GM12873 (cell line): Measurements from ENCODE around the gene NUTM2G.
"Not testable (repeated sequence)": the region's sequence is repeated elsewhere in the genome, so short reads cannot be mapped to it uniquely, and the experiment has no call there.

Experiments
- CTCF ChIP-seq: IDR thresholded peaks from 2 replicates; pipeline ENCODE4 v1.5.1; 2012; ENCODE audit warnings: low read depth, mild to moderate bottlenecking, moderate library complexity, low read length, control low read depth; ENCODE audit not compliant: insufficient read depth; ENCODE audit errors: missing control alignments

NUTM2G gene

GRCh38 chr9:96928543-96928942, at the start of gene NUTM2G:
Gene NUTM2G (plus strand): TSS chr9:96928843. CDS start chr9:96929025, 182 bp downstream.
- not testable (repeated sequence) for TF ChIP-seq CTCF

GRCh38 chr9:96883922-96884321, 44.7 kb upstream of the NUTM2G start:
- TF ChIP-seq CTCF, result no peak

DNA sequence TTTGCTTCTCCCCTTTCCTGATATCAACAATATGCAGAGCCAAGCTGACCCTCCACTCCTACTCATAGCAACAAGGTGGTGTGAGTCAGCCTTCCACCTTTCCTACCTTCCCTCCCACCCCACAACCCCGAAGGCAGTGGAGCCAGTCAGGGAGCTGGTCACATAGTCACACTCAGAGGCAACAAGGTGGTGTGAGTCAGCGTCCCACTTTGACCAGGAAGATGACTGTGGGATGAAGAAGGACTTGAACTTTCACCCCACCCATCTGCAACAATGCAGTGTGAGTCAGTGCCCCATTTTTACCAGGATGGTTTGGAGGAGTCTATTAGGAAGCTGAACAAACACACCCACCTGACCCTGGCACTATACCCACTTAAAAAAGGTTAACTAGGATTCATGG, 44.2 kb upstream of the NUTM2G start:
- no peak for TF ChIP-seq CTCF

- TF ChIP-seq CTCF, result no peak
Measured at GRCh38 chr9:96885424-96885823, 43.2 kb upstream of the NUTM2G start.

GRCh38 chr9:96888591-96888990, 40.1 kb upstream of the NUTM2G start:
- no peak for TF ChIP-seq CTCF

DNA sequence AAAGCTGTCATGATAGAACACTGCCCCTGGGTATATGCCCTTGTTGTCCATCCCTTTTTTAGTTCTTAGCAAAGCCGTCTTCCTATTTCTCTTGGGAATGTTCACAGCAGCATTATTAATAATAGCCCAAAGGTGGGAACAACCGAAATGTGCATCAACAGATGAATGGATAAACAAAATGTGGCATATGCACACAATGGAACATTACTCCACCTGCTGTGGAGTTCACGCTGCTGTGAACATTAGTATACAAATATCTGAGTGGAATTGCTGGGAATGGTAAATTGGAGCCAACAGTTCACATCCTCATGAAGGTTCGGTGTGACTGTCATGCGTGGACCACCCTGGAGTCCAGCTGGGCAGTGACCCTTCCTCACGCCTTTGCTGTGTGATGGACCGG, 36.5 kb upstream of the NUTM2G start:
- TF ChIP-seq CTCF, result no peak
